Epithelial cell of prostate (primary cell): ENCODE results near the gene ABCA4.
"Not testable (repeated sequence)": the region's sequence is repeated elsewhere in the genome, so short reads cannot be mapped to it uniquely, and the experiment has no call there.

Source experiments
- DNase-seq: peaks from one replicate; pipeline ENCODE4 v3.0.0-alpha.2; 2011; ENCODE audit warnings: low read depth, low spot score
- H3K27ac ChIP-seq: fragments of 450-650 bp; 2 replicates; pipeline ENCODE4 v1.5.1; 2017; ENCODE audit warnings: mild to moderate bottlenecking

ABCA4 gene

DNA sequence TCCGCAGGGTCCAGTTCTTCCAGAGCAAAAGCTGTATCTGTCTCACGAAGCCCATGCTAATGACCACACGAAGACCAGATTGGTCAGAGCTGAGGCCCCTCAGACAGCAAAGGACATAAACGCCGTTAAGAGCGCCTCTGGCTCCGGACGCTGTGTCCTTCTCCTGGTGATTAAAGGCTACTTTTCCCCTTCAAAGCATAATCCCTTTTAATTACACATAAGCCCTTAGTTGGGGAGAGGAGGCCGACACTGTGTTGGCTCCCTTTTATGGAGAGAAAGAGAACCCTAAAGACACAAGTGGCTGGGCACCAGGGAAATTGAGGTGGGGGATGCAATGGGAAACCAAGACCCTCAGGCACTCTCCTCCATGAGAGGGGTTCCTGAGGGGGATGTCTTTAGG lies at the start of gene ABCA4:
ABCA4 (minus strand) TSS at position 158 of the 400 bp plus-strand sequence; CDS start at position 55, 103 bp downstream.
- no peak for DNase-seq
- no peak within 1 kb of the TSS for H3K27ac ChIP-seq

DNA sequence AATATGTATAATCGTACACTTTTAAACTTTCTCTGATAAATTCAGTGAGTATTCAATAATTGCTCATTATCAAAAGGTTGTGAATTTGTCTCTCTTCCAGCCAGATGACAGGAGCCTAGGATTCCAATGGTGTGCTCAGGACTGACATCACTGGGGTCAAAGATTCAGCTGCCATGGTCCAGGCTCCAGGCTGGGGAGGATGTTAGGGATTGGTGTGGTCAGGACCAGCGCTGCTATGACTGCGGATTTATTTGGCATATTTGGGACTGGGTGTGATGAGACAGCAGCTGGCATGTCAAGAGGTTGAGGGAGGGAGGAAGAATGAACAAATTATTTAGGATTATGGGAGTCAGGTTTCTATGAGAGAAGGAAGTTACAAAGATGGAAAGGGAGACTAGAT lies 48.2 kb upstream of the ABCA4 start:
- H3K27ac ChIP-seq = no peak overlapping the region
- no peak for DNase-seq

DNA sequence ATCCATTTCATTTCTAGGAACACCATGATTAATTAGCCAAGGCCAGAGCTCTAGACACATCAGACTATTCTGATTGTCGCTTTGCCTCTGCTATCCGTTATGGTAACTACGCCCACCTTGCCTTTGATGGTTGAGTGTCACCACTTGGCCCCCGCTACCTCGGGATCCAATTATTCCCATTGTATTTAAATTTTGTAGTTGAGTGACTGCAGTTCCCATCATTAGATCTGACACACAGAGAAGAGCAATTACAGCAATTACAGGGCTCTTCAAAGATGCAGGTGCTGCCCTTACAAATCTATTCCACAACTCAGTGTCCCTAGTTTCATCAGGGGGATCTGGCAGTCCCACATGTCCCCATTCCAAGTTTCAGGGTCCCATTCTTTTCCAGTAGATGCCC lies 44.9 kb upstream of the ABCA4 start:
- H3K27ac ChIP-seq = no peak overlapping the region
- no peak for DNase-seq

DNA sequence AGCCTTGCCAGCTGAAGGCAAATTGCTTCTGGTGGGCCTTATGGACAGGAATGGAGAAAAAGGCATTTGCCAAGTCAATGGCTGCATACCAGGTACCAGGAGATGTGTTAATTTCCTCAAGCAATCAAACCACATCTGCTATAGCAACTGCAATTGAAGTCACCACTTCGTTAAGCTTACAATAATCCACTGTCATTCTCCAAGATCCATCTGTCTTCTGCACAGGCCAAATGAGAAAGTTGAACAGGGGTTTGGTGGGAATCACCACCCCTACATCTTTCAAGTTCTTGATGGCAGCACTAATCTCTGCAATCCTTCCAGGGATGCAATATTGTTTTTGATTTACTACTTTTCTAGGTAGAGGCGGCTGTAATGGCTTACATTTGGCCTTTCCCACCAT lies 43.9 kb upstream of the ABCA4 start:
- not testable (repeated sequence) for H3K27ac ChIP-seq, DNase-seq

DNA sequence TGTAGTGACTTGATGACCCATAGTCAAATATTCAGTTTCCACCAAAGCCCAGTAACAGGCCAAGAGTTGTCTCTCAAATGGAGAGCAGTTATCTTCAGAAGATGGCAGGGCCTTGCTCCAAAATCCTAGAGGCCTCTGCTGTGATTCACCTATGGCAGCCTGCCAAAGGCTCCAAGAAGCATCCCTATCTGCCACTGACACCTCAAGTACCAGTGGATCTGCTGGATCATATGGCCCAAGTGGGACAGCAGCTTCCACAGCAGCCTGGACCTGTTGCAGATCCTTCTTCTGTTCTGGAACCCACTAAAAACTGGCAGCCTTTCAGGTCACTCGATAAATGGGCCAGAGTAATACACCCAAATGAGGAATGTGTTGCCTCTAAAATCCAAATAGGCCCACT lies 43.2 kb upstream of the ABCA4 start:
- not testable (repeated sequence) for DNase-seq, H3K27ac ChIP-seq

DNA sequence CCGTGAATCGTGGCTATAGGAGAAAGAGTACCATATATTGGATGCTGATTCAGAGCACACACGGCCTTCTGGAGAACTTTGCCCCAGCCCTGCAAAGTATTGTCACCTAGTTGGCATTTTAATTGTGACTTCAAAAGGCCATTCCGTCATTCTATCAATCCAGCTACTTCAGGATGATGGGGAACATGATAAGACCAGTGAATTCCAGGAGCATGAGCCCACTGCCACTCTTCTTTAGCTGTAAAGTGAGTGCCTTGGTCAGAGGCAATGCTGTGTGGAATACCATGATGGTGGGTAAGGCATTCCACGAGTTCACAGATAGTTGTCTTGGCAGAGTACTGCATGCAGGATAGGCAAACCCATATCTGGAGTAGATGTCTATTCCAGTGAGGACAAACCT lies 42.3 kb upstream of the ABCA4 start:
- DNase-seq, H3K27ac ChIP-seq: not testable (repeated sequence)

- DNase-seq = no peak
- H3K27ac ChIP-seq = no peak overlapping the region
These were observed 39.9 kb upstream of the ABCA4 start for GRCh38 chr1:94160811-94161210.

DNA sequence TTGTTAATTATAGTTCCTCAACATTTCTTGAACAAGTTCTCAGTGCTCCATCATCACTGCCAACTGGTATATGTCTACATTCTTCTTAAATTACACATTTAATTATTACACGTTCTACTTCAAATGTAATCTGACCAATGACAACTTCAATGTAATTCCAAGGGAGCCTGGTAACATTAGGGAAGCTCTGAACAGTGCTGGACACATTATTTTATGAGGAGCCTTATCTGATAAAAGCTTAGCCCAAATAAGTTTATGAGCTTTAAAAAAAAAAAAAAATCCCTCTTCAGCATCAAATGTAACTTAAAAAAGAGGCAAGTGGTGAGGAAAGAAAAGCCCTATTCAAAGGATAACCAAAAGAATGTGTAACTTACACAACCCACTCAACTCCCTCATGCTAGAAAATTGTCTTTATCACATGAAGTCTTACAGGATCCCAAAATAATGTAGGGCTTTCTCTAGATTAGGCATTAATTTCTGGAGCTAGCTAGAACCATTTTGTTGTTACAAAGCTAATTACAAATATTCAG lies 35.2 kb upstream of the ABCA4 start:
- H3K27ac ChIP-seq = no peak overlapping the region
- no peak for DNase-seq

DNA sequence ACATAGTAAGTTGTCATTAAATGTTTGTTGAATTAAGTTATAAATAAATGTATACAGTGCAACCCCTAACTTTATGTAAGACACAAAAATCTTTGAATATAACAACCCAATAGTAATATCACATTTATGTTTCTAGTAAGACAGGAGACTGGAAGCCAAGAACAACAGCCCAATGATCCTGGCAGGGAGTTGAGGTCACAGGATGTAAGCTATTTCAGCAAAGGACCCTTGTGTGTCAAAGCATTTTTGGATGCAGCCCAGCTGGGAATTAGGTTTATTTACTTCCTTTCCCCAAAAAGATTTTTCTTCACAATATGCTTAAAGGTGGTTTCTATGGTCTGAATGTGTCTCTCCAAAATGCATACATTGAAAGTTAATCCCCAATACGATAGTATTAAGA lies 34.0 kb upstream of the ABCA4 start:
- no peak for DNase-seq
- no peak overlapping the region for H3K27ac ChIP-seq

DNA sequence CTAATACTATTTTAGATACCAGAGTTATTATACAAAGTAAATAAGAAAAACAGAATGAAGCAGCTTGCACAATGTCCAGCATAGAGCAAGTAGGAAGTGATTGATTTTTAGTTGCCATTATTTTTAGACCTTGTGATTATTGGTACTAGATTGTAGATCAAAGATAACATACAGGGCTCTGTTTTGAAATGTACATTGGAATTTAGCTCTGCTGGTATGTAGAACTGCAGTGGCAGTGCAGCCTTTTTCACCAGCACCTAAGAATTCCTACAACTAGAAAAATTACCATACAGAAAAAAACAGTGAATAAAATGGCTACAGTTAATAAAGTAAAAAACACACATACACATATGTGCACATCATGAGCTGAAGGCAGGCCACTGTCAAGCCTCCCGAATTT lies 32.2 kb upstream of the ABCA4 start:
- H3K27ac ChIP-seq = no peak overlapping the region
- no peak for DNase-seq

- not testable (repeated sequence) for DNase-seq, H3K27ac ChIP-seq
These were observed 28.2 kb upstream of the ABCA4 start for GRCh38 chr1:94149166-94149565.

DNA sequence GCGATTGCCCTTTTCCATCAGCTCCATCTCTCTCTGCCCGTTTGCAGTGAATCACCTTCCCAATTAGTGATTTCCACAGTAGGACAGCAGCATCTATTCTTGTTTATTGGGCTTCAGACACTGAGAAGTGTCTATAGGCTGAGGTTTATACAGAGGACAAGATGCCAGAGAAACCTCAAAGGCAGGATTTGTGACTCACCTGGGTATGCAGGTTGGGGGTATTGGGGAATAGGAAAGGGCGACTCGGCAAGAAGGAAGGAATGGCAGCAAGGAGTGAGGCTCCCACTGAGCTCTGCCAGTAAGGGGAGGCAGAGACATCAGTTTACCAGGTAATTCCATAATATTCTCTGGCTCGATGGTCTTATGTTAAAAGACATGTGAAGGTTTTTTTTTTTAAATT lies 25.3 kb upstream of the ABCA4 start:
- DNase-seq = no peak
- no peak overlapping the region for H3K27ac ChIP-seq

GRCh38 chr1:94144836-94145235 lies 23.9 kb upstream of the ABCA4 start:
- H3K27ac ChIP-seq = no peak overlapping the region
- DNase-seq = no peak

DNA sequence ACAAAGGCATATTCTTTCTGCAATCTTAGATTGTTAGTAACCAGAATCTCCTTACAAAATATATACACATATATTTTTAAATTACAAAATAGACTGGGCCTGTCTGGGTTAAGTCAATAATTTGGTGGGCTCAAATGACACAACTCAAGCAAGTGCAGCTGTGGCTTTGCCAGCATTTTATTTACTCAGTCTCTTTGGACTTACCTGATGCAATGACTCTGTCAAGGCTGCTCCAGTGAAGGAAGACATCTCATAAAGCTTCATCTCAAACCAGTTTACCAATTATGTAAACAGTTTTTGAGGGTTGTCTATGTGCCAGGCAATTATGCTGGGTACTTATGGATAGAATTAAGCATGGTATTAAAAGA lies 22.8 kb upstream of the ABCA4 start:
- DNase-seq = no peak
- no peak overlapping the region for H3K27ac ChIP-seq

- no peak for DNase-seq
- H3K27ac ChIP-seq = no peak overlapping the region
These were observed 22.3 kb upstream of the ABCA4 start for GRCh38 chr1:94143173-94143808.

GRCh38 chr1:94142583-94142982 lies 21.6 kb upstream of the ABCA4 start:
- no peak overlapping the region for H3K27ac ChIP-seq
- DNase-seq = no peak

DNA sequence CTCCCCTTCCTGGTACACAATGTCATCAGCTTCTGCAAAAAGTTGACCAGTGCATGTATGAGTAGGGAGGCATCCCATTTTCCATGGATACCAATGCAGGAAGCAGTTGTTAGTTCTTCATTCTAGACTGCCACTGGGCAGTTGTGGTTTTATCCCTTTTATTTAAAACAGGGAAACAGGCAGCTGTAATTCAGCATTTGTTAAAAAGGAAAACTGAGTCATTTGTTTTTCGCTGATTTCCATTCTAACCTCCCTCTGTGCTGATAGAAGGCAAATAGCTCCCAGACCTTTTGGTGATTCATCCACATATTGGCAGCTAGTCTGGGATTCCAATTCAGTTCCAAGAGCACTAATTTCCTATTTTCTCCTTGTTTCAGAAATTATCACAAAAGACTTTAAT lies 21.1 kb upstream of the ABCA4 start:
- DNase-seq = no peak
- H3K27ac ChIP-seq = no peak overlapping the region

DNA sequence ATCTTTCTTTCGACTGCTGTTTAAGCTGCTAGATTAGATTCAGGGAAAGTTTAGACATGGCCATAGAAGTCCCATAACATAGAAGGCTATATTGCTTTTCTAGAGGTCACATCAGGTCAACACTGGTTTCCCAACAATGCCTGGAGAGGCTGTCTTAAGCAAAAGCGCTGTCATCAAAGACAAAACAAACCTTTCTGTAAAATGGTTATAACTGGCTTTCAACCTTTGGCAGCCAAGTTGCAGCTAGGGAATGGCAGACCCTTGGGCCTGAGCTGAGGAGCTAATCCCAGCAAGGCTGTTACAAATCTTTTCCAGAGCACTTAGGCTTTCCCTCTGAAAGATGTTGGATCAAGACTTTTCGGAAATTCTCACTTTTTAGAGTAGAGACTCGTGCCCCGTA lies 11.2 kb upstream of the ABCA4 start:
- no peak overlapping the region for H3K27ac ChIP-seq
- no peak for DNase-seq

DNA sequence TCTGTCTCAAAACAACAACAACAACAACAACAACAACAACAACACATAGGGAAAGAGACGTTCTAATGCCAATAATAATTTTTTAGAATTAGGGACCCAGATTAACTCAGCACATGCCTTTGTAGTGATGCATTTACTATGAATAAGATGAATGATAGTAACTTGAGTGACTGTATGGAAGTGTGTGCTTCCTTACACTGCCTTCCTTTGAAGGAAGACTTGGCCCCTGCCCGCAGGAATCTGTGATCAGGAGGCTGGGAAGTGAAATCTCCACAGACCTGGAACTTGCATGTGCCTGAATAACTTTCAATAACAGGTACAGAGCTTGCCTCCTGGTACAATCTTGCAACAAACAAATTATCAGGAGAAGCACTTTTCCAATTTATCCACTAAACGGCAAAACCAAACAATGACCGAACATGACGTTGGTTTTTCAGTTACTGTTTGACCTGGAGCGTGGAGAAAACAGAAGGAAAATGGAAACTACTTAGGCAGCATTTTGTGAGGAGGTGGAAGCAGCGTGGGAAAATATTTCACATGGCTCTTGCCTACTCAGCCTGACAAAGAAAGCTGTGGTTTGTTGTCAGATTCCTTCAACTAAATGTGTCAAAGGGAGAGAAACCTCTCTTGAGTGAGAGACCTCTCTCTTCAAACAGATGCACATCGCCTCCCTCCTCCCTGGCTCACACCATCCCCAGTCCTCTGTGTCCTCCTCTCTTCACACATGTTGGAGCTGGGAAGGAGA lies 10.1 kb upstream of the ABCA4 start:
- H3K27ac ChIP-seq = no peak overlapping the region
- no peak for DNase-seq

DNA sequence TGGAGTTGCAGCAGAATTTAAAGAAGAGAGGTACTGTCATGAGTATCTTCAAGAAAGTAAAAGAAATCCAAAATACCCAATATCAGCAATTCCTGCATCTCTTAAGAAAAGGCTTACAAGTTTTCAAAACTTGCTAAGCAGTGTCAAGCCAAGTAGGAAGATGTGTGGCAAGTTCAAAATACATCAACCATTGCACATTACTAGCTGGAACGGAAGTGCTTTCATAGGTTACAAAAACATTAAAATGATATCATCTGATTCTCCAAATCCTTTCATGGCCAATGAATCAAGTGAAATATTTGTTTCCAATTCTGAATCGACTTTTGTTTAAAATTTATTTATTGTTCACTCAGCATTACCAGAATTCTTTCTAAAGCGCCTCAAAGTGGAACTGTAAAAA lies 5.7 kb upstream of the ABCA4 start:
- no peak for DNase-seq
- no peak overlapping the region for H3K27ac ChIP-seq

DNA sequence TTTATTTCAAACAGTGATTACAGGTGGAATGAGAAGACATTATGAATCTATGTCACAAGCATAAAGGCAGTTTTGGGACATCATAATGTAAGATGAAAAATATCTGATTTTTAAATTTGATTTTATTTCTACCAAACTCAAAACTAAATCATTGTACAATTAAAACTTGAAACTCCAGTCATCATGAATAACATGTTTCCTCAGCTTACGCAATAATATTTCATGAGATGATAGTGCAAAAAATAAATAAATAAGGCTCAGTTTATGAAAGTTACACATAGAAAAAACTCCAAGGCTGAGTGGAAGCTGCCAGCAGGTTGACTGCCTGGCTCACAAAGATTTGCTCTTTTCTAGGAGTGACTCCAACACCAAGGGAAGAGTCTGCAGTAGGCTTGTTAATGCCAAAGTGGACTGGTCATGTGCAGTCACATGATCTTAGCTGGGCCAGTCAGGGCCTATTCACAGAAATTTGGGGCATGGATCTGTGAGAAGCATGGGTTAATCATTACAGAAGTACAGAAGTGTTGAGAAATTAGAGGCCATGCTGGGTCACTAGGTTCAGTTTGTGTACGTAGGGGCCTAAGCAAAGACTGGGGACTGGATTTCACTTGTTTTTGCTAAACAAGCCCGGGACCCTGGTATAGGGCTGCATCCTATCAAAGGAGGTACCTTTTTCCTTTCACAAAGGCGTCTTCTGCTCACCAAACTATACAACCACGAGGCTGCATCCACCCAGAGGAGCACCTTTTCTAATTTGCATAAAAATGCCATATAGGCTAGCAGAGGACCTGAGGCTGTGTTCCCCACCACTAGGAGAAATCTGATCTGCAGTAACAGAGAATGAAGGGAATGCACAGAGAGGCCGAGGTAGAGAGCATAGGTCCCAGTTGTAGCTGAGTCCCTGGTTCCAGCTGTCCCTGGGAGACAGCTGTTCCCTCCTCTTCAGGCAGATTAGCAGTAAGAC lies 4.9 kb upstream of the ABCA4 start:
- H3K27ac ChIP-seq = no peak overlapping the region
- DNase-seq = no peak
